GM12873 (cell line): ENCODE data around the gene TPPP.

Experiments
- CTCF ChIP-seq: IDR thresholded peaks from 2 replicates; pipeline ENCODE4 v1.5.1; 2012; ENCODE audit warnings: low read depth, mild to moderate bottlenecking, moderate library complexity, low read length, control low read depth; ENCODE audit not compliant: insufficient read depth; ENCODE audit errors: missing control alignments

Gene TPPP

GRCh38 chr5:610744-611730 lies 82.1 kb downstream of the TPPP start:
- TF ChIP-seq CTCF, result no peak

GRCh38 chr5:610011-610743 lies 83.0 kb downstream of the TPPP start:
- no peak for TF ChIP-seq CTCF
